HepG2 (cell line): Measurements from ENCODE around the gene GSTM2. TPM values are rescaled to one million over a fixed set of nuclear protein-coding genes. Genes with fewer than 3 reads are reported as not detected.
A peak's percentile ranks its signal among the peaks of the same experiment; 100 is the strongest.

Source experiments
- CHD2 ChIP-seq: IDR thresholded peaks from 2 replicates; pipeline ENCODE4 v1.6.1; 2011; ENCODE audit warnings: low read depth, low read length, improper control_type of control experiment
- DMAP1 ChIP-seq: IDR thresholded peaks from 2 replicates; pipeline ENCODE4 v1.6.1; 2016
- ELF1 ChIP-seq: sonication (generic); formaldehyde crosslinking; IDR thresholded peaks from 2 replicates; pipeline ENCODE4 v1.4.0; 2020; ENCODE audit warnings: missing genetic modification reagents
- FOXJ3 ChIP-seq: sonication (generic); formaldehyde crosslinking; IDR thresholded peaks from 2 replicates; pipeline ENCODE4 v1.4.0; 2020; ENCODE audit warnings: missing genetic modification reagents, mild to moderate bottlenecking, borderline replicate concordance
- GATAD1 ChIP-seq: IDR thresholded peaks from 2 replicates; pipeline ENCODE4 v1.6.1; 2016; ENCODE audit warnings: missing genetic modification reagents, missing compliant biosample characterization
- HES4 ChIP-seq: sonication (generic); formaldehyde crosslinking; IDR thresholded peaks from 2 replicates; pipeline ENCODE4 v1.9.0; 2021; ENCODE audit warnings: mild to moderate bottlenecking, missing genetic modification reagents, borderline replicate concordance
- MXI1 ChIP-seq: IDR thresholded peaks from 3 replicates; pipeline ENCODE4 v1.6.1; 2012; ENCODE audit warnings: low read depth, low read length, inconsistent platforms, borderline replicate concordance
- PHF8 ChIP-seq: sonication (generic); formaldehyde crosslinking; IDR thresholded peaks from 2 replicates; pipeline ENCODE4 v1.5.0; 2020; ENCODE audit warnings: missing genetic modification reagents
- PLRG1 ChIP-seq: fragments of 450-650 bp; conservative IDR thresholded peaks from 2 replicates; pipeline ENCODE4 v1.6.1; 2016
- TBX2 ChIP-seq: sonication (generic); formaldehyde crosslinking; IDR thresholded peaks from 2 replicates; pipeline ENCODE4 v1.5.0; 2020; ENCODE audit warnings: missing genetic modification reagents, mild to moderate bottlenecking, borderline replicate concordance
- ZFP90 ChIP-seq: sonication (generic); formaldehyde crosslinking; IDR thresholded peaks from 2 replicates; pipeline ENCODE4 v1.8.0; 2022; ENCODE audit warnings: missing genetic modification reagents, mild to moderate bottlenecking, inconsistent platforms, borderline replicate concordance
- ZNF343 ChIP-seq: sonication (generic); formaldehyde crosslinking; IDR thresholded peaks from 2 replicates; pipeline ENCODE4 v1.4.0; 2020; ENCODE audit warnings: mild to moderate bottlenecking, missing genetic modification reagents
- ZNF441 ChIP-seq: sonication (generic); formaldehyde crosslinking; IDR thresholded peaks from 2 replicates; pipeline ENCODE4 v1.7.0; 2021; ENCODE audit warnings: missing genetic modification reagents, borderline replicate concordance
- ZNF605 ChIP-seq: sonication (generic); formaldehyde crosslinking; IDR thresholded peaks from 2 replicates; pipeline ENCODE4 v1.8.0; 2022; ENCODE audit warnings: mild to moderate bottlenecking, missing genetic modification reagents
- ZNF619 ChIP-seq: sonication (generic); formaldehyde crosslinking; IDR thresholded peaks from 2 replicates; pipeline ENCODE4 v1.4.0; 2020; ENCODE audit warnings: mild to moderate bottlenecking, missing genetic modification reagents
- ZNF772 ChIP-seq: sonication (generic); formaldehyde crosslinking; IDR thresholded peaks from 2 replicates; pipeline ENCODE4 v1.5.0; 2020; ENCODE audit warnings: mild to moderate bottlenecking, missing genetic modification reagents
- ZNF776 ChIP-seq: sonication (generic); formaldehyde crosslinking; IDR thresholded peaks from 2 replicates; pipeline ENCODE4 v1.4.0; 2020; ENCODE audit warnings: mild to moderate bottlenecking, missing genetic modification reagents
- polyA plus RNA-seq, 8 experiments: library from polyadenylated mRNA; depleted of rRNA in 3 of 8; stranded (reverse) in 7 of 8; unstranded in 1 of 8; fragments of >200 nt; fragmentation: Illumina TruSeq in 4 of 8; extraction: Trizol in 4 of 8; gene quantifications; 2 replicates each; pipeline versions ENCODE4 v1.2.1 to v1.2.3, GENCODE V29; 2011 to 2016; ENCODE audit warnings: low read depth in 4 of 8, missing spikeins in 1 of 8, mixed read lengths in 1 of 8; ENCODE audit not compliant: insufficient read depth in 1 of 8
- total RNA-seq, 5 experiments: library from RNA; depleted of rRNA; stranded (reverse); fragments of >200 nt; fragmentation: Illumina TruSeq; extraction: Trizol; gene quantifications; 2 replicates each; pipeline ENCODE4 v1.2.3, GENCODE V29; 2016; ENCODE audit warnings: low read depth in 1 of 5
- TF ChIP-seq, protein P1 (sequence below): sonication (generic); formaldehyde crosslinking; IDR thresholded peaks from 2 replicates; pipeline ENCODE4 v1.4.0; 2020; ENCODE audit warnings: missing genetic modification reagents, borderline replicate concordance
- TF ChIP-seq, protein P2 (sequence below): sonication (generic); formaldehyde crosslinking; IDR thresholded peaks from 2 replicates; pipeline ENCODE4 v1.5.0; 2020; ENCODE audit warnings: mild to moderate bottlenecking, missing genetic modification reagents, borderline replicate concordance
- TF ChIP-seq, protein P3 (sequence below): sonication (generic); formaldehyde crosslinking; IDR thresholded peaks from 2 replicates; pipeline ENCODE4 v1.4.0; 2020; ENCODE audit warnings: missing genetic modification reagents; ENCODE audit errors: not compliant biosample characterization
- TF ChIP-seq, protein P4 (sequence below): IDR thresholded peaks from 2 replicates; pipeline ENCODE4 v1.4.0; 2020; ENCODE audit warnings: mild to moderate bottlenecking, missing genetic modification reagents

The GSTM2 gene
- total and polyA plus RNA-seq, 2 of the 13 experiments (the other 11 are each of a cell fraction or from before 2014, with no cell fraction given), result 7.0 to 15.0 TPM

DNA sequence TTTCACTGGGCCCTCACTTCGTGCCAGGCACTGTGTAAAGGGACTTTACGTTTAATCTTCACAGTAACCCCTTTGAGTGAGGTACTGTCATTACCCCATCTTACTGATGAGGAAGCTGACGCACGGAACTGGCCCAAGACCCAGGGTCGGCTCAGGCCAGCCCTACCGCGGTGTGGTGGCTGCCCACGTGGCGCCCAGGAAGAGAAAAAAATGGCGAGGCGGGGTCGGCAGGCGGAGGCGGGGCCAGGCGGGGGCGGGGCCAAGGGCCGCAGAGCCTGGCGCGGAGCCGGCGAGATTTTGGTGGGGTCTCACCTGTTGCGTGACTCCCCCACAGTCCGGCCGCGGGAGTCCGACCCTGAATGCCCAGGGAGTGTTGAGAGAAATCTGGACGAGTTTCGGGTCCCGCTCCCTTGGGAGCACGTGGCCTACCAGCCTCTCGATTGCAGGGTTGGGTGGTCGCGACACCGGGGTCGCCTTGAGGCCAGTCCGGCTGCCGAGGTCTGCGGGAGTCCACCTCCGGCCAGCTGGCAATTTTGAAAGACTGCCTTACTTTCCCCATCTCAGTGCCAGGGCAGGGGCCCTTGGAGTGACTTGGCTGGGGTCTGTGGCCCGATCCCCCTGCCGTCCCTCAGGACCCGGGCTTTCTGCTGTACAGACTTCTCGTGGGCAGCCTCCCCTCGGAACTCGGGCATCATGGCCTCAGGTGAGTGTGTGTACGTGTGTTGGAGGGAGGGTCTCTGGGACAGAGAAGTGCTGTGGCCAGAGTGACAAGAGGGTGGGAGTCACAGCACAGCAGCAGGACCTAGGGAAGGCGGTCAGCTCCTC lies 48.1 kb upstream of the GSTM2 start, which contains the start of the genes AMPD2 and GNAT2 (continued):
- TF ChIP-seq PHF8 (CRISPR knock-in tag) (peak; percentile 68; the same call in 1 of the 2 replicates), PLRG1 (no peak), CHD2 (peak; percentile 28; the same call in 1 of the 2 replicates), ZFP90 (CRISPR knock-in tag) (peak; percentile 21; the same call in 1 of the 2 replicates), ZNF441 (CRISPR knock-in tag) (no peak), ELF1 (CRISPR knock-in tag) (peak; percentile 44; the same call in 1 of the 2 replicates), ZNF605 (CRISPR knock-in tag) (peak; percentile 84), ZNF772 (peak; percentile 55; the same call in 1 of the 2 replicates), GATAD1 (CRISPR knock-in tag) (peak; percentile 21; the same call in 1 of the 2 replicates), FOXJ3 (peak; percentile 18; the same call in 1 of the 2 replicates), TBX2 (CRISPR knock-in tag) (peak; percentile 67), MXI1 (peak; percentile 98; the same call in 2 of the 3 replicates), ZNF619 (CRISPR knock-in tag) (no peak), ZNF776 (0 out of 2 replicates have a peak, but pooled peaks have one; percentile 66), ZNF343 (CRISPR knock-in tag) (0 out of 2 replicates have a peak, but pooled peaks have one; percentile 8), DMAP1 (peak; percentile 95), HES4 (no peak)
- TF ChIP-seq, protein P1, sequence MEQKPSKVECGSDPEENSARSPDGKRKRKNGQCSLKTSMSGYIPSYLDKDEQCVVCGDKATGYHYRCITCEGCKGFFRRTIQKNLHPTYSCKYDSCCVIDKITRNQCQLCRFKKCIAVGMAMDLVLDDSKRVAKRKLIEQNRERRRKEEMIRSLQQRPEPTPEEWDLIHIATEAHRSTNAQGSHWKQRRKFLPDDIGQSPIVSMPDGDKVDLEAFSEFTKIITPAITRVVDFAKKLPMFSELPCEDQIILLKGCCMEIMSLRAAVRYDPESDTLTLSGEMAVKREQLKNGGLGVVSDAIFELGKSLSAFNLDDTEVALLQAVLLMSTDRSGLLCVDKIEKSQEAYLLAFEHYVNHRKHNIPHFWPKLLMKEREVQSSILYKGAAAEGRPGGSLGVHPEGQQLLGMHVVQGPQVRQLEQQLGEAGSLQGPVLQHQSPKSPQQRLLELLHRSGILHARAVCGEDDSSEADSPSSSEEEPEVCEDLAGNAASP (CRISPR knock-in tag), result peak; percentile 96
- TF ChIP-seq, protein P2, sequence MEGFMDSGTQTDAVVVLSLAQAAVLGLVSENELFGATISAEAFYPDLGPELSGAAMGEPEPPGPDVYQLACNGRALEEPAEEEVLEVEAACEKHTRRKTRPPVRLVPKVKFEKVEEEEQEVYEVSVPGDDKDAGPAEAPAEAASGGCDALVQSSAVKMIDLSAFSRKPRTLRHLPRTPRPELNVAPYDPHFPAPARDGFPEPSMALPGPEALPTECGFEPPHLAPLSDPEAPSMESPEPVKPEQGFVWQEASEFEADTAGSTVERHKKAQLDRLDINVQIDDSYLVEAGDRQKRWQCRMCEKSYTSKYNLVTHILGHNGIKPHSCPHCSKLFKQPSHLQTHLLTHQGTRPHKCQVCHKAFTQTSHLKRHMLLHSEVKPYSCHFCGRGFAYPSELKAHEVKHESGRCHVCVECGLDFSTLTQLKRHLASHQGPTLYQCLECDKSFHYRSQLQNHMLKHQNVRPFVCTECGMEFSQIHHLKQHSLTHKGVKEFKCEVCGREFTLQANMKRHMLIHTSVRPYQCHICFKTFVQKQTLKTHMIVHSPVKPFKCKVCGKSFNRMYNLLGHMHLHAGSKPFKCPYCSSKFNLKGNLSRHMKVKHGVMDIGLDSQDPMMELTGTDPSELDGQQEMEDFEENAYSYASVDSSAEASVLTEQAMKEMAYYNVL (CRISPR knock-in tag), result peak; percentile 49; the same call in 1 of the 2 replicates
- TF ChIP-seq, protein P3, sequence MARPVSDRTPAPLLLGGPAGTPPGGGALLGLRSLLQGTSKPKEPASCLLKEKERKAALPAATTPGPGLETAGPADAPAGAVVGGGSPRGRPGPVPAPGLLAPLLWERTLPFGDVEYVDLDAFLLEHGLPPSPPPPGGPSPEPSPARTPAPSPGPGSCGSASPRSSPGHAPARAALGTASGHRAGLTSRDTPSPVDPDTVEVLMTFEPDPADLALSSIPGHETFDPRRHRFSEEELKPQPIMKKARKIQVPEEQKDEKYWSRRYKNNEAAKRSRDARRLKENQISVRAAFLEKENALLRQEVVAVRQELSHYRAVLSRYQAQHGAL (CRISPR knock-in tag), result peak; percentile 57
- TF ChIP-seq, protein P4, sequence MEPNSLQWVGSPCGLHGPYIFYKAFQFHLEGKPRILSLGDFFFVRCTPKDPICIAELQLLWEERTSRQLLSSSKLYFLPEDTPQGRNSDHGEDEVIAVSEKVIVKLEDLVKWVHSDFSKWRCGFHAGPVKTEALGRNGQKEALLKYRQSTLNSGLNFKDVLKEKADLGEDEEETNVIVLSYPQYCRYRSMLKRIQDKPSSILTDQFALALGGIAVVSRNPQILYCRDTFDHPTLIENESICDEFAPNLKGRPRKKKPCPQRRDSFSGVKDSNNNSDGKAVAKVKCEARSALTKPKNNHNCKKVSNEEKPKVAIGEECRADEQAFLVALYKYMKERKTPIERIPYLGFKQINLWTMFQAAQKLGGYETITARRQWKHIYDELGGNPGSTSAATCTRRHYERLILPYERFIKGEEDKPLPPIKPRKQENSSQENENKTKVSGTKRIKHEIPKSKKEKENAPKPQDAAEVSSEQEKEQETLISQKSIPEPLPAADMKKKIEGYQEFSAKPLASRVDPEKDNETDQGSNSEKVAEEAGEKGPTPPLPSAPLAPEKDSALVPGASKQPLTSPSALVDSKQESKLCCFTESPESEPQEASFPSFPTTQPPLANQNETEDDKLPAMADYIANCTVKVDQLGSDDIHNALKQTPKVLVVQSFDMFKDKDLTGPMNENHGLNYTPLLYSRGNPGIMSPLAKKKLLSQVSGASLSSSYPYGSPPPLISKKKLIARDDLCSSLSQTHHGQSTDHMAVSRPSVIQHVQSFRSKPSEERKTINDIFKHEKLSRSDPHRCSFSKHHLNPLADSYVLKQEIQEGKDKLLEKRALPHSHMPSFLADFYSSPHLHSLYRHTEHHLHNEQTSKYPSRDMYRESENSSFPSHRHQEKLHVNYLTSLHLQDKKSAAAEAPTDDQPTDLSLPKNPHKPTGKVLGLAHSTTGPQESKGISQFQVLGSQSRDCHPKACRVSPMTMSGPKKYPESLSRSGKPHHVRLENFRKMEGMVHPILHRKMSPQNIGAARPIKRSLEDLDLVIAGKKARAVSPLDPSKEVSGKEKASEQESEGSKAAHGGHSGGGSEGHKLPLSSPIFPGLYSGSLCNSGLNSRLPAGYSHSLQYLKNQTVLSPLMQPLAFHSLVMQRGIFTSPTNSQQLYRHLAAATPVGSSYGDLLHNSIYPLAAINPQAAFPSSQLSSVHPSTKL (CRISPR knock-in tag), result peak; percentile 67
